ENCODE measurements around the gene UBR4.

UBR4 gene

GRCh38 chr1:19137158-19137557, 72.9 kb downstream of the UBR4 start:
- no peak for DNase-seq

GRCh38 chr1:19133360-19133759, 76.7 kb downstream of the UBR4 start:
- DNase-seq, result no peak

- no peak for DNase-seq
Measured at GRCh38 chr1:19130468-19130867, 79.6 kb downstream of the UBR4 start.

DNA sequence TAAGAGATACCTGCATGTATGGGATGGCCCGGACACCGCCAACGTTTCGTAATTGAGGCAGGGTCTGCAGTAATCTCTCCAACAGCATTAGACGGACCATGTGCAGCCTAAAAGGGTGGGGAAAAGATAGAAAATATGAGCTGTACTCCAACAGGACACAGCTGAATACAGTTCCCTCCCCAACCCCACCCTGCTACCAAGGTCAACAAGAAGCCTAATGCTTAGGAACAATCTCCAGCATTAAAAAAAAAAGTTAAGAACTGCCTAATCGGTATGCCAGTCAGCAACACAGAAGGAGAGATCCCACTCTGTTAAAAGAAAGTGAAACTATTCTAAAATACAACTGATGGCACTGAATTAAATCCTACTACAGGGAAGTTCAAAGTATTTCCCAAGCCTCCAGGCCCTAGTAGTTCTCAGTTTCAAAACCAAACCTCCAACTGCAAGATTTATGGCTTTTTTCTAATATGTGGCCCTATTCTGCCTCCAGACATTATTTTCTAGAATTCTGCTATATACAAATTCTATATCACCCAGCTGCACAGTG, 81.0 kb downstream of the UBR4 start:
- no peak for DNase-seq

DNA sequence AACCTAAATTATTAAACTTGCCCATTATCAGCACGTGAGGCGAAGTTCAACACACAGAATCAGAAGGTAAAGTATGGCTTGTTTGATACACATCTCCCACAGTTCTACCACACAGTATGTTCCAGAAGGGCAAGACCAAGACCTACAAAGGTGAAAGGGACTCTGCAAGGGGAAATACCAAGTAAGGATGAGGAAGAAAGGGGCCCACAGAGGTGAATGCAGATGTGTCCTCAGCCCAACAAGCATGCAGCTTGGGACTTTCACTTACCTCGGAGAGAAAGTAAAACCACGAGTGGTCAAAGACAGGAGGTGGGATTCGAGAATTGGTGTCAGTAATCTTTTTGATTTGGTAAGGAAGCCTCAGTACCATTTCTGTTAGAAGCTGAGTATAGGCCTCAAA, 85.8 kb downstream of the UBR4 start:
- no peak for DNase-seq

DNA sequence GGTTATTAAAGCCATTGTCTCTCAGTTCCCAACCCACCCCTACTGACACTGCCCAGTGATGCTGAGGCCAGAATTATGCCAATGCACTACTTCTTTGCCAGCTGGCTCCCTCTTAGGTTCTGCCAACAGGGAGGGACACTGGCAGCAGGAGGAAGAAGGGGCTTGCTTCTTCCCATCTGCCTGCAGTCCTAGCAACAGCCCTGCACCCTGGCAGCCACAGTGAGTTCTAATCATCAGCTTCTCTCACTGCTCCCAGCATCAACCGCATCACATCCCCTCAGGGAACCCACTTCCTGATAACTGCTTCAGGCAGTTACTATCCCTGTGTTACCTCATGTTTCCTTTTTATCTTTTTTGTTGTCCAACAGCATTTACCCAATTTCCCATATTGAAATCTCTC, 86.2 kb downstream of the UBR4 start:
- no peak for DNase-seq

DNA sequence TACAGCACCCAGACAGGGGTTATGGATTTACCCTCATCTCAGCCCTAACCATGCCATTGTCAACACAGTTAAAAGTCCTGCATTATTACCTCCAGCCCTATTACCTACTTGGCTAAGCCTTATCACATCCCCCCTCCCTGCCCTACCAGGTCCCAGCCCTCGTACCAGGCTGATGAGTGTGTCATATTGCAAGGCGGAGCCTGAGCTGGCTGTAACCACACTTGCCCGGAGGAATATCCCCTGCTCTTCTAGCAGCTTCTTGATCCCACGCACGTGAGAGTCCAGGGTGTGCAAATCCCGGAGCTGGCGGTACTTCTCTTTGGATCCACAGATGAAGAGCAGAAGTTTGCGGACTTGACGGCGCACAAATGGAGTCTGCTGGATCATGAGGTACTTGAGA, 87.4 kb downstream of the UBR4 start:
- DNase-seq, result no peak

DNA sequence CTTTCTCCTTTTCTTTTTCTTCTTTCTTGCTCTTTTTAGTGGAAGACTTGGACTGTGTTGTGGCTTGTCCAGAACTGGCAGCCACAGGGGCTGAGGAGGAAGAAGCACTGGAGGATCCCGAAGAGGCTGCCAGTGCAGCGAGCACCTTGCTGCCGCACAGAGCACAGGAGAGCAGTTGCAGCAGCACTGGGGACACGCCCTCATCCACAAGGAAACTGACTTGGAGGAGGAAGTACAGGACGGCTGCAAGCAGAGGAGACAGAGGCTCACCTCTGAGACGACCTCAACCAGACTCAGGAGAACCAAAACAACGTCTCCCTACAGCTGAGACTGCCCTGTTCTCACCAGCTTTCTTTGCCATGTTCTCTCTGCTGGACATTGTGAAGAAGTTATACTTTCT, 88.9 kb downstream of the UBR4 start:
- DNase-seq, result no peak

DNA sequence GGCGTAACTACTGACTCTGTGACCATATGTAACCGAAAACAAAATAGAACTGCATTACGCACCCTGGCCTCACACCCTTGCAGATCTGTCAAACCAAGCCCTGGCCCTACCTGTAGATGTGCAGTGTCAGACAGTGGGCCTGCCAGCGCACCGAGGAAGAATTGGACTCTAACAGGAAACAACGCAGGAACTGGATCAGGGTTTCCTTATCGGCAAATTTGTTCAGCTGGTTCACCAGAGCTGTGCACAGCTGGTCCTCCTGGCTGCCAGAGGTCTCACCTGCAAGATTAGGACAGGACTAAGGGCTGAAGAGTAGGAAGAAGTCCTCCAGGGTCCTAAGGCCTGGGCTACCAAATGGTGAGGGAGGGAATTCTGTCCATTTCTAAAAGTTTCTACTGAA, 90.0 kb downstream of the UBR4 start:
- DNase-seq, result no peak

- DNase-seq, result no peak
Measured at GRCh38 chr1:19115082-19115808, 94.8 kb downstream of the UBR4 start.

DNA sequence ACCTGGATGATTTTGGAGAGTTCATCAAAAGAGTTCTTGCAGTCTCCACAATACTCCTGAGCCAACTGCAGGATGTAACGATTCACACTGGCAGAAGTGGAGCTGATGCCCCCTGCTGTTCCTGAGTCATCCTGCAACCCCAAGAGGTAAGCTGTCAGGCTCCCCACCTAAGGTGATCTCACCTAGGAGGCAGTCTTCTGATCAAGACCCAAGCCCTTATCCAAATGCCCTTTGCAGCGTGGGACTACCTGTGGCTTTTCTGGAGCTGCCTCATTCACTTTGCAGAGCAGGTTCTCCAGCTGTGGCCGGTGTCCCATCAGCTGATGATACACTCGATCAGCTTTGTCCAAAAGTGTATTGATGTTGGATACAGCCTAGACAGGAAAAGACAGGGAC, 96.4 kb downstream of the UBR4 start:
- DNase-seq, result peak; percentile 13

DNA sequence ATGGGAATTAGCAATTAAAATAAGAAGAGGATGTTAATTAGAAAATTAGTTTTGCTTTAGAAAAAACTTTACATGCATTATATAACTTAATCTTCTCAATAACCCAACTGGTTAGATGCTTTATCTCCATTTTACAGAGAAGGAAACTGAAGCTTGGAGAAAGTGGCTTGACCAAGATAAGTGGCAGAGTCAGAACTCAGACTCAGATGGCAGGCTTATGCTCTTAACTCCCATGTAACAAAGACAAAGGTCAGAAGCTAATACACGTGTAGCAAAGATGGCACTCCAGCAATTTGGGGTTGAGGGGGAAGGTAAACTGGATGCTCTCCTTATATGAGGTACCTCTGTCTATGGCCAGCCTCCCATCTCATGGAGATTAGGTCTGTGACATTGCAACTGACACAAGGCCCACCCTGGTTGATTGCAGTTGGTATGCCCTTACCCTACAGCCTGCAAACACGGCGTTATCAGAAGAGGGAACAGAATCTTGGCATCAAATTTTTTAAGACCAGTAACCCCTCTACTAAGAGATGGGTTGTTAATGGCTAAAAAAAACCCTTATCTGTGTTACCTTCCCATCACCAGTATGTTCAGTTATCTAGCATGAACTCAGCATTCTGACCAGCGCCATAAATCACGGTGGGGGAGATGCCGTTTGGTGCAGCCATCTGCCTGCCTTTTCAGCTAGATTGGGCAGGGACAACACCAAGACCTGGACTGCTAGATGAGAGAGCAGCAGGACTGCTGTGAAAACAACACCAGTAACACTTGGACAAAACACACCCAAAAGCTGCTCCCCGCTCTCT, 97.0 kb downstream of the UBR4 start:
- no peak for DNase-seq

DNA sequence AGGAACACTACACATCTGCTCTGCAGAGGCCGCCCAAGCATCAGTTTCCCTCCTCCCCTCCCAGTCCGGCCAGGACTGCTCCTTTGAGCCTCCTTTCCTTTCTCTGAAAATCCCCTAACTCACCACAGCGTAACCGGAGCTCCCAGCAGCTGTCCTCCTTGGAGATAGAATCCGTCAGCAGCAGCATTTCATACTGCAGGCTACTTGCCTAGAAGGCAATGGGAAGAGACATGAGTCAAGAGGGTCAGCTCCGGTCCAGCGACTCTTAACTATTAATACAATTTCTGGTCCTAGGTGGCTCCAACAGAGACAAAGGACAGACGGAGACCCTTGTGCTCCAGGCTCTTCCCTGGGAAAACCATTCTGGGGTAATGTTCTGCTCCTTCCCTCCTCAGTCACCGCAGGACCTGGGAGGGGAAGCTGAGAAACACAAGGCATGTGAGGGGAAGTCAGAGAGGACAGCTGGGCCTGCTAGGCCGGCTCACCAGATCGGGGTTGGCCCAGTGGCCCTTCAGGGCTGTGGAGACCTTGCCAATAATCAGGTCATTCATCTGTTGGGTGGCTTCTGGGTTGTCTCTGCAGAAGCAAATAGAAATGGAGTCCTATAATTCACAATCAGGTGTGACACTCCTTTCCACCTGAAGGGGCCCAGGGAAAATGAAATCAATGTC, 99.7 kb downstream of the UBR4 start:
- DNase-seq, result no peak

DNA sequence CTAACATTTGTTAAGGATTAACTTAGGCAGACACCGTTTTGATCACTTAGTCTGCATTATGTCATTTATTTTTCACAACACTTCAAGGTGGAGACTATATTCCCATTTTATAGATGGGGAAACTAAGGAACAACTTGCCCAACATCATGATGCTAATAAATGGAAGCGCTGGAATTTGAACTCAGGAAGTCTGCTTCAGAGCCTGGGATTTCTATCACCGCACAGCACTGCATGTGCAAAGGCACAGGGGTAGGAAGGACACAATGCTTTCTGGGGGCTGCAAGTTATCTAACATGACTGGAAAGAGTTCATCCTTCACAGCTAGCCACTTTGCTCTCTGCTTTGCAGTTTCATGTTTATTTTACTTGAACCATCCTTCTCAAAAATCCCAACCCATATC, 100.5 kb downstream of the UBR4 start:
- DNase-seq, result no peak

DNA sequence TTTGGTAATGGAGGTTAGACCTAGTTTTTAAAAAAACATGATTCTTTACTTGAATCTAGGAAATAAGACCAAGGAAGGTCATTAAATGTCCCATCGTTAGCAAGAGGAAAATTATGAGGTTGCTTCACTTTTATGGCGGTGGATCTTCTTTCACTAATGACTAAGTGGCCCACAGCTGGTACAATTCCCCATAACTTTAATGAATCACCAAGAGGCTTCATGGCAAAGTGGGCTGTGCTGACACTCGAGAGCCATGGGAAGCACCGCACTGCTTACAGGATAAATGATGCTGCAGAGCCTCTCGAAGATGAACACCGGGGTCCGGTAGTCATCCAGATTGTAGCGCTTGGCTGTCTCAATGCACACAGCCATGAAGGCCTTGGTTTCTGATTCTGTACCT, 108.8 kb downstream of the UBR4 start:
- DNase-seq, result no peak

DNA sequence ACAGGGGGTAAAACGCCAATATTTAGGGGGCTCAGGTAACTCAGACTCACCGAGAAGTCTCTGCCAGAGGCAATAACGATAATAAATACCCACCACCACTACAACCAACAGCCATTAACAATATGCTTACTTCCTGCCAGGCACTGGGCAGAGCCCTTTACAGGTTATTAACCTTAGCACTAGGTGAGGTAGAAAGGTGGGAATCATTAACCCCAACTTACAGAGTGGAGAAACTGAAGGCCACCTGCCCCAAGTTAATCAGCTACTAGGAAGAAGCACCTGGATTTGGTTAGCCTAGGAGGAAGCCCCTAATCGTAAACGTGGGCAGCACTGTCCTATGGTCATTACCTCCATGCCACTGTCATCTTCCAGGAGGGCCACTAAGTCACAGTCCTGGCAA, 110.0 kb downstream of the UBR4 start:
- no peak for DNase-seq

DNA sequence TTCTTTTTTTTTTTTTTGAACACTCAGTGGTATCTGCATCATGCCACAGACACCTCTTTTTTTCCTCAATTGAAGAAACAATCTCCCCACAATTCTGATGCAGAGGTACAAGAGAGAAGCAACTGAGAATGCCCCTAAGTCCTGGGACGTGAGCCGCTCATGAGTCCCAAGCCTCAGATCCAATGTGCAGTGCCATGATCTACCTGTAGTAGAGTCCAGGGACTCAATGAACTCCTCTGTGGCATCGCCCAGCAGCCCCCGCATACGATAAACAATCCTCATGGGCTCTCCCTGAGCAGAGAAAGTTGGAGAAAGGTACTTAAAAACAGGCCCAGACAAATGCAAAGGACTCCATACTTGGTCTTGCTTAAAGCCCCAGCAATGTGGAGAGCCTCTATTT, 113.1 kb downstream of the UBR4 start:
- DNase-seq, result no peak

DNA sequence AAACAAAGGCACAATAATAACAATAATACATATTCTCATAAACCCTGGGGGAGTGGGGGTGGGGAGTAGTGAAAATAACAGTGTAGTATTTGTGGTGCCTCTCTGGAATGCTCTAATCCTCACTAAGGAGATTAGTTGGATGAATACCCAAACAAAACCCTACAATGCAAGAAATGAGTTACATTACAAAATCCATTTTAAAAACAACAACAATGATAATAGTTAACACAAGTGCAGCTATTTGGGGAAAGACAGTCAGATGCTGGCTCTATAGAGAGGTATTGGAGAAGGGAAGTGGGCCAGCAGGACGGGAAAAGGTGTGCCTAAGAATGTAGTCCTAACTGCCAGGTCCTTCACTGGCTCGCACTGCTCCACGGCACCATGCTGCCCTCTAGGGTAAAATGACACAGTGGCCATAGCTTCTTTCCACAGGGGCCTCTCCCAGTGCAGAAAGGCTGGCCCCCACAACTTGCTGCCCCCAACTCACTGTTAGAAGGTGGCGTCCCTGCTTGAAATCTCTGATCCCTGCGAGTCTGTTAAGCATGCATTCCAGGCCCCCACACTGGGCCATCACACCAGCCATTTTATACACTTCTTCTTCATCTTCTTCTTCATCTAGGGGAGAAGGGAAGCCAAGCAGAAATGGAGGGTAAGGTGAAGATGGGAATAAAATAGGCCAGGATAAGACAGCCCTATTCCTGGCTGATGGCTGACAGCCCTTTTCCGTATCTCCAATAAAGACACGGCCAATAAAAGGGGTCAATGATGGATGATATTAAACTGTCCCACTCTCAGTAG, 113.8 kb downstream of the UBR4 start:
- DNase-seq, result peak; percentile 57

DNA sequence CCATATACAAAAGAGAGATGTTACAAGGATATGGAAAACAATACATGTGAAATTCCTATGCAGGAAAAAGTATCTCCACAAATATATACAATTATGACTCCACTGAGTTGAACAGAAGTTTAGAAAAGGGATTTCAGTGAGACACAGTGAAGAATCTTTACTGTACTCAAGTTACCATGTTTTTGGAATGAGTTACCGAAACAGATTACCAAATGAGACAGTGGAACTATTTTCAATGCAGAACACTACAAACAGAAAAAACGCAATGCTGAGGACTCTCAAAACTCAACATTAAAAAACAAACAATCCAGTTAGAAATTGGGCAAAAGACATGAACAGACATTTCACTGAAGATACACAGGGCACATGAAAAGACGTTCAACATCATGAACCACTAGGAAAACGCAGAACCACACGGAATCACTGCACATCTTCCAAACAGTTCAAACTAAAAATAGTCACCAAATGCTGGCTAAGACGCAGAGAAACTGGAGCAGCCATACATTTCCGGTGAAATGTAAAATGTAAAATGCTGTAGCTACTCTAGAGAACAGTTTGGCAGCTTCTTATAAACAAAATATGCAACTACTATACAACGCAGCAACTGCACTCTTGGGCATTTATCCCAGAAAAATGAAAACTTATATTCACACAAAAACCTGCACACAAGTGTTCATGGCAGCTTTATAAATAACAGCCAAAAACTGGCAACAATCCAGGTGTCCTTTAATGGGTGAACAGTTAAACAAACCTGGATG, 118.7 kb downstream of the UBR4 start:
- DNase-seq, result no peak

GRCh38 chr1:19089524-19089923, 120.5 kb downstream of the UBR4 start:
- no peak for DNase-seq

DNA sequence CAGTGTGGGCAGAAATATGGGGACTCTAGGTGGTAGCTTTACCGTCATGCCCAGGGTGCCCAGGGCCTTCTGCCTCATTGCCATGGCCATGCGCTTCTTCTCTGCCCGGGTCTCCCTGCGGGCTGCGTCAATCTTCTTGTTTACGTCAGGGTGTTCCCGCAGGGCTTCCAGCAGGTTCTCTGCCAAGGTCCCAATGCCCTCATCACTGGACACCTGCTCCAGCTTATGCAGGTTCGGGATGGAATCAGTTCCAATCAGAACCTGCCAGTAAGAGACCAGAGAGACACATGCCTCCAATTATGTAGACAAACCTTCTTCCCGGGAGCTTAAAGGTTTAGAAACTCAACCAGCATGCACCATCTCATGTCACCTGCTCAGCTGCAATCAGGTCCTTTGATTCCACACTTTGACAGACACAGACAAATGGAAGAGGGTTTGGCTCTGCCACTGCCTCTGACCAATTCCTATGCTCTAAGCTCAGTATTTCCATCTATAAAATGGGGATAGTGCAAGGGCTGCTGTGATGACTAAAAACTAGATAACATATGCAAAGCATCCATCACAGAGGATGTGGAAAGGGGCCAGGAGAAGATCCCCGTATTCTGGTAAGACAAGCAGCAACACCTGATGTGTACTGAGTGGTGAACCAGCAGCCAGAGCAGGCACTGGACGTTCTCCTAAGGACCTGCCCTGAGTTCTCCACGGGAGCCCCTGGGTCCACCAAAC, 121.2 kb downstream of the UBR4 start:
- no peak for DNase-seq

Data from retina (tissue), 1 donor.